ENCODE measurements around the gene PRDM1.

The PRDM1 gene

DNA sequence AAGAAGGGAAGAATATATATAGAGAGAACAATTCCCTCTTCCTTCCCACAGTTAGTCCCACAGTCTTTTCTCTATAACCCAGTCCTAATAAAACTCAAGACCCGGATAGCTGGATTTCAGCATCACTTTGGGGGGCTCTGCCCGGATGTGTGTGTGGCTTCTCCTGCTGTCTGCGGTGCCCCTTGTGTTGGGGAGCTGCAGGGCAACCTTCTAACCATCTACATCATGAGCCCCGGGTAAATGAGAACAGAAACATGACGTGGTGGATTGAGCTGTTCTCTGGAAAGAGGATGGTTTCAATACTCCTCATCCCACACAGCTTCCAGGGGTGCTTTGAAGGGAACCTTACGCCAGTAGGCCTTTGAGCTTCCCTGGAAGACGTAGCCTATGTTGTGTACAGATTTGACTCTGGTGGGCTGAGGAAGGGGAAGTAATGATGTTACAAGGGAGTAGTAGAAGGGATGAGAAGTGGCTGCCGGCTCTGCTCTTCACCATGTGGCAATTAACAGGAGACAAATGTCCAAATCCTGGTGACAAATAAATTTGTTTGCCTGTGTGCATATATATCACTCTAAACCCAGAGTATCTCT is 13.5 kb upstream of the PRDM1 start:
- no peak for DNase-seq

- no peak for DNase-seq
These were observed 12.0 kb upstream of the PRDM1 start for GRCh38 chr6:106074146-106074545.

DNA sequence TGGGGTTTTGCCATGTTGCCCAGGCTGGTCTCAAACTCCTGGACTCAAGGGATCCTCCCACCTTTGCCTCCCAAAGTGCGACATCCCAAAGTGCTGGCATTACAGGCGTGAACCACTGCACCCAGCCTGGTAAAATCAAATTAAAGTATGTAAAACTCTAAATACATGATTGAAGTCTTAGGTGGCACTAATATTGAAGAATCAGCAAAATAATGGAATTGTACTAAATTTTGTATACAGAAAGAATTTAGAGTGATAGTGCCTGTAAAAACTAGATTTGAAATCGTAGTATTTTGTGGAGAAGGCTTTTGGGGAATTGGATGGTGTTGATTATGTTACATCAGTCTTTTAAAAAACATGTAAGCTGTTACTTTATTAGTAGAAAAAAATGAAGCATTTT is 10.0 kb upstream of the PRDM1 start:
- DNase-seq, result no peak

DNA sequence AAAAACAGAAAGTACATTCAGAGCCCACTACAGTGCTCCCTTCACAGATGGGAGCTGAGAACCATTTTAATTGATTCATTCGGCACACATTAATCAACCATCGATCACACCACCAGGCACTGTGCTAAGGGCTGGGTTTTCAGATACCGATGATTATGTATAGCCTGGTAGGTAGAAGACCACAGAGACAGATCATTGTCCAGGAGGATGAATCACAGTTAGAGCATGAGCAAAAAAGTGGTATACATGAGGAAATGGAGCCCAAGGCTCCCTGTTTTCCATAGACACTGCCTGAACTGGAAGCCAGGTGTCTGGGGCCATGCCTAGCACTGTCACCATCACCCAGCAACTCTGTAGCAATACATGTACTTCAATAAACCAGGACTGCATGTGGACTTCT is 9.0 kb upstream of the PRDM1 start:
- DNase-seq, result no peak

- DNase-seq, result no peak
These were observed 8.3 kb upstream of the PRDM1 start for GRCh38 chr6:106077881-106078280.

DNA sequence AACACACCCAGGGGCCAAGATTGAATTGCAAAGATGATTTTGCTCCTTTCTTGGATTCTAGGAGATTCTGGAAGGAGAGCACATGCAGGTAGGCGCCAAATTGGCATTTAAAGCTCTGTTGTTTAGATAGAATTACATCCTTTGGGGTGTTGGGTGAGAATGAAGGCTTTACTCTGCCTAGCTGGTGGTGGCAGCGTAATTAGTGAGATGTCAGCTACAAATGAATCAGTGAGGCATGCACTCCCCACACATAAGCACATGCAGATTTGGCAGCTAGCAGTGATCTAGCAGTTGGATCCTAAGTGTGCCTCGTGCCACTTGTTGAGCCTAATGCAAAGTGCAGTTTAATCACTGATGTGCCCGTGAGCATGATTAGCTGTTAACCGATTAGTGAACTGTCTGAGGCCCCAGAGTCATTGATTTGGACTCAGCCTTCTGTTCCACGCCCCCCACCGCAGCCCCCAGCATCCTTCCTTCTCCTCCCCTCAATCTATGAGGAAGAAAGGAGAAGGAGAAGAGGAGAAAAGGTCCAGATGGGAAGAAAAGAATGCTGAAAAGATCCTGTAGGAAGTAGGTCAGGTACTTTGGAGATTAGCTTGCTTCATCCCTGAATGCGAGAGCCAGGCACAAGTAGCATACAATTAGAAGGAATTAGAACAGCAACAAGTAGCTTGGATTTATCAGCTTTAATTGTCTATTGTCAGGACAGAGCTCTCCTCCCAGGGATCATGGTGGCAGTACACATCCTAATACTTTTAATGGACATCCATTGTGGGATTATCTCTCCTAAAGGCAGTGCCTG is 6.0 kb upstream of the PRDM1 start:
- no peak for DNase-seq

DNA sequence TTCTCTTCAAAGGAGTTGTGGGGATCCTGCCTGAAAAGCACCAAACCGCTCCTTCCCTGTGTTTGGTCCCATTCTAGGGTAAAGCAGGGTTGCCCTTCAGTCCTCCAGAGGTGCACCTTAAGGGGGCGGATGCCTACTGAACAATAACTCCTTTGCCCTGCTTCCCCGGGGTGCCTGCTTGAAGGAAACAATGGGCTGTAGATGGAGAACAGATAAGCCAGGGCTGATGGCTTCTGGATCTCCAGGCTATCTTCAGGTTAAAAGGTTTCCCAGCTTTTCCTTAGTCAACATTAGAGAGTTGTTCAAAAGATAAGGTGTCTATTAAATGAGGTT is 5.4 kb upstream of the PRDM1 start:
- DNase-seq, result no peak

GRCh38 chr6:106081715-106082114 is 4.4 kb upstream of the PRDM1 start:
- DNase-seq, result no peak

DNA sequence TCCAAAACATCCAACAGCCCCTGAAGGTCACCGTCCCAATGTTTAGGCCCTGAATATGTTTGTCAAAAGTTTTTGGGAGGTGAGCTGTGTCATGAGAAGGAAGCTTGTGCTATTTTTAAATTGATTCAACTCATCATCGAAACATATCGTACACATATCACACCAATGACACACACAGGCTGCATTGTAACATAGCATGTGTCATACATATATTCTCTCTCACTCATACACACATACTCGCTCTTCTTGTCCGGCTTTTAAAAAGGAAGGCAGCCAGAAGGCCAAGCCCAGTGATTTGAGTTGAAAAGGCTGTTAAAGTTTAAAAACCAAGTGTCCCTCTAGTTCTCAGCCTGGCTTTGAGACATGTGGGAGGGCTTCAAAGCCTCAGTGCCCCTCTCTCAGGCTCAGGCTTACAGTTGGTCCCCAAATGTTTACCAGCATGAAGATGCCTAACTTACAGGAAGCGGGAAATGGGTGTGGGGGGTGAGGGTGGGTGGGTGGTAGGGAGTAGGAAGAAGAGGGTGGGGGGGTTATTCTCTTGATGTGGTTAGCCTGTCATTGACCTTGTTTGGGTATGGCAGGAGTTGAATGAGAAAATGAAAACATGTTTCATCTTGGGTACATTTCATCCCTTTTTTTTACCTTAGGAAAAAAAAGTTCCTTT is 3.3 kb upstream of the PRDM1 start:
- no peak for DNase-seq

GRCh38 chr6:106083618-106084017 is 2.5 kb upstream of the PRDM1 start:
- DNase-seq, result no peak

GRCh38 chr6:106084106-106084988 is 1.8 kb upstream of the PRDM1 start:
- peak; percentile 68 for DNase-seq

- no peak for DNase-seq
These were observed 996 bp upstream of the PRDM1 start for GRCh38 chr6:106084989-106085691.

GRCh38 chr6:106085692-106085983 is 498 bp upstream of the PRDM1 start:
- DNase-seq, result no peak

GRCh38 chr6:106086814-106087175 is 659 bp downstream of the PRDM1 start:
- no peak for DNase-seq

DNA sequence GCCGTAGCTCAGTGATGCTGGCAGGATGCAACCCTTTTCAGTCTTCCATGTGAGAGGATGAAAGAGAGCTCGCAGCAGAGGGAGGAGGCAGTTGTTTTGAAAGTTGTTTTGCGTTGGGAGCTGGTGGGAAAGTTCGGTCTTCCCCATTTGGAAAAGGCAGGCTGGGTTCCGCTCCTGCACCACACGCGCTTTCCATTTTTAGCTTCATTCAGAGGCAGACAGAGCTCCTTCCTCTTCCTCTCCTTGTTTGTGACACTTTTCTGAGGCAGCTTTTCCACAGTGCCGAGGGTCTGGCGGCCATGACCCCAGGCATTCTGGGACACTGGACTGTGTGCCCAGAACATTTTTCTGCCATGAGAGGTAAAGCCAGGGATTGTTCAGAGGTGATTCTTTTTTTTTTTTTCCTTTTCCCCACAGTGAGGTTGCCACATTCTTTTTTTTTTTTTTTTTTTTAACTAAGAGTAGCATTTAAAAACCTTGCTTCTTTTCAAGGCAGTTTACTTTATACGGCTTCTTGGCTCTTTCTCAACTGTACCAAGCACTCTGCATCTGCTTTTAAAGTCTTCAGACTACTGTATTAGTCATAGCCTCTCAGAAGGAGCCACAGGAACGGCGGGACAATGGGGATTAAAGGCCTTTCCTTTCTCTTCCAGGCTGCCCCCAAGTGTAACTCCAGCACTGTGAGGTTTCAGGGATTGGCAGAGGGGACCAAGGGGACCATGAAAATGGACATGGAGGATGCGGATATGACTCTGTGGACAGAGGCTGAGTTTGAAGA is 1.6 kb downstream of the PRDM1 start:
- DNase-seq, result no peak

- DNase-seq, result no peak
These were observed 3.9 kb downstream of the PRDM1 start for GRCh38 chr6:106090001-106090400.

DNA sequence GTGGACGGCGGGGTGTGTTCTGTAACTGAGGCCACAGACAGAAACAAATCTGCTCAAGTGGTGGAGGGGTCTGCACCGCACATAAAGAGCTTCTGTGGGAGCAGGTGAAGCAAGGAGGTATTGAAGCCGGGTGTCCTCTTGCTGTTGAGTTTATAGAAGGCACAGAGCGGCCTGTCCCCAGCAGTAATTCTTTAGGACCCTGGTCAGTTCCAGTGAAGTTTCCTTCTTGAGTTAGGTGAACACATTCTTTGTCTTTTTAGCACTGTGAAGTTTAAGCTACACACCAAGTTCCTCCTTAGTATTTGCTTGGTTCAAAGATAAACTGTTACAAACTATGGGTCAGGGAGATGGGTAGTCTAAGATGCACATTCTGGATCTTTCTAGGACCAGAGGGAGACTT is 6.1 kb downstream of the PRDM1 start:
- DNase-seq, result no peak

- DNase-seq, result no peak
These were observed 8.3 kb downstream of the PRDM1 start for GRCh38 chr6:106094261-106094963.

- DNase-seq, result no peak
These were observed 8.8 kb downstream of the PRDM1 start for GRCh38 chr6:106094964-106095335.

DNA sequence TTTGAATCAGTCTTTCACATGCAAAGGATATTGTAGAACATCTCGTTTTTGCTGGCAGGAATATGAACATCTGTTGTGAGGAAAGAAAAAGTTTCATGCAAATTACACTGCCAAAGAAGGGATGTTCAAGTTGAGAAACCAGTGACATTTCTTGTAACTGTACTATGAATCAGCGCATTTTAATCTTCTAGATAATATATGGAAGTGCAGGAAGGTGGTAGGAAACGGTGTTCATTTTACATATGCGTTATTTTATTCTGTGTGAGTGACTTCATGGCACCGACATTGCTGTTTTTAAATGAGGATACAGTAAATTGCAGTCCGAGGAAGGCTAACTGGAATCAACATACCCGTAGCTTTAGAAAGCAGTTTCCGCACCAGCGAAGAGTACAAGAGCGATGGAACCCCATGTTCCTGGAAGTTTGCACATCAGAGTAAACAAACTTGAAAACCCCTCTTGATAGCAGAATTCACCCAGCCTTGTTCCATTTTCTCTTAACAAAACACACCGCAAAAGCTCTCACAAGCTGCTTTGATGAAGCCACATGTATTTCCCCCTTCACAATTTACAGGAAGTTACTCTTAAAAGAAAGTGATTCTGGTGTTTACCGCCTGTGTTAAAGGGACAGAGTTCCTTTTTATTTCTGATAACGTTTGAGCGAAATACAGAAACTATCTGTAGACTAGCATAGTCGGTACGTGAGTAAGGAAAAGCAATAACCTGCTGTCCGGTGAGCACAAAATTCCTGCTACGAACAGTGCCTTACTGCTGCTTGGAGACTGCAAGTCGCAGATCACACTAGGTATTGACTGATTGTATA is 11.5 kb downstream of the PRDM1 start:
- peak; percentile 31 for DNase-seq
